ENCODE results near the gene TMEM233.

GRCh38 chr12:119679081-119679480 is 85.5 kb downstream of the TMEM233 start:
- TF ChIP-seq CTCF (IDR thresholded peaks at IDR 0.05) (no peak), POLR2A (IDR thresholded peaks at IDR 0.05) (no peak), POLR2AphosphoS5 (IDR thresholded peaks at IDR 0.05) (no peak), EP300 (IDR thresholded peaks at IDR 0.05) (no peak)

All from upper lobe of left lung (tissue), 4 donors.